Left ventricle myocardium inferior (tissue), 1 donor: Measurements from ENCODE around the gene PPP1R9A. TPM values are rescaled to one million over a fixed set of nuclear protein-coding genes. Genes with fewer than 3 reads are reported as not detected.

Experiments
- DNase-seq: peaks from one replicate; pipeline ENCODE4 v3.0.0-alpha.2; 2020
- H3K27ac ChIP-seq: fragments of 200-600 bp; replicated peaks from 2 replicates; pipeline ENCODE4 v1.8.0; 2021
- H3K27me3 ChIP-seq: fragments of 200-600 bp; 2 replicates; pipeline ENCODE4 v1.8.0; 2021; ENCODE audit warnings: low read depth
- H3K36me3 ChIP-seq: fragments of 200-600 bp; 2 replicates; pipeline ENCODE4 v1.8.0; 2021
- H3K4me1 ChIP-seq: fragments of 200-600 bp; 2 replicates; pipeline ENCODE4 v1.8.0; 2021
- H3K4me3 ChIP-seq: fragments of 200-600 bp; 2 replicates; pipeline ENCODE4 v1.8.0; 2021; ENCODE audit warnings: mild to moderate bottlenecking, moderate library complexity
- H3K9me3 ChIP-seq: fragments of 200-600 bp; replicated peaks from 2 replicates; pipeline ENCODE4 v1.8.0; 2021
- intact Hi-C: fragments of 100-400 bp; cut with micrococcal nuclease; formaldehyde crosslinking; loops from one replicate; pipeline ENCODE4 v1.11.0; 2022
- total RNA-seq: library from RNA; stranded (reverse); fragmentation: NEBNext Ultra II Directional; extraction: Animal tissue kit (Norgen Biotek cat#: 25700); gene quantifications from one replicate; pipeline ENCODE4 v1.2.1, GENCODE V29; 2021
- TF ChIP-seq, protein P1 (sequence below): fragments of 200-600 bp; IDR thresholded peaks from 2 replicates; pipeline ENCODE4 v1.8.0; 2021; ENCODE audit warnings: antibody characterized with exemption, mild to moderate bottlenecking, borderline replicate concordance
- donor health status: DM: no; HTN: yes; CAD: no; lungs with severe emphysema.

The PPP1R9A gene
- total RNA-seq, 1 donor from 2014 or later = 27.6 TPM

- Histone ChIP-seq H3K4me3 (no peak overlapping the region), H3K9me3 (no peaks in the 10 kb centered on the region), H3K4me1 (peaks cover 1% of the 10 kb centered on the region), H3K27me3 (no peaks in the 10 kb centered on the region), H3K27ac (no peak overlapping the region), H3K36me3 (no peaks in the 10 kb centered on the region)
- DNase-seq = no peak
- TF ChIP-seq, protein P1, sequence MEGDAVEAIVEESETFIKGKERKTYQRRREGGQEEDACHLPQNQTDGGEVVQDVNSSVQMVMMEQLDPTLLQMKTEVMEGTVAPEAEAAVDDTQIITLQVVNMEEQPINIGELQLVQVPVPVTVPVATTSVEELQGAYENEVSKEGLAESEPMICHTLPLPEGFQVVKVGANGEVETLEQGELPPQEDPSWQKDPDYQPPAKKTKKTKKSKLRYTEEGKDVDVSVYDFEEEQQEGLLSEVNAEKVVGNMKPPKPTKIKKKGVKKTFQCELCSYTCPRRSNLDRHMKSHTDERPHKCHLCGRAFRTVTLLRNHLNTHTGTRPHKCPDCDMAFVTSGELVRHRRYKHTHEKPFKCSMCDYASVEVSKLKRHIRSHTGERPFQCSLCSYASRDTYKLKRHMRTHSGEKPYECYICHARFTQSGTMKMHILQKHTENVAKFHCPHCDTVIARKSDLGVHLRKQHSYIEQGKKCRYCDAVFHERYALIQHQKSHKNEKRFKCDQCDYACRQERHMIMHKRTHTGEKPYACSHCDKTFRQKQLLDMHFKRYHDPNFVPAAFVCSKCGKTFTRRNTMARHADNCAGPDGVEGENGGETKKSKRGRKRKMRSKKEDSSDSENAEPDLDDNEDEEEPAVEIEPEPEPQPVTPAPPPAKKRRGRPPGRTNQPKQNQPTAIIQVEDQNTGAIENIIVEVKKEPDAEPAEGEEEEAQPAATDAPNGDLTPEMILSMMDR = no peak
- intact Hi-C loops = no loop called here
These were observed 145.2 kb downstream of the PPP1R9A start for GRCh38 chr7:95052566-95053094.

DNA sequence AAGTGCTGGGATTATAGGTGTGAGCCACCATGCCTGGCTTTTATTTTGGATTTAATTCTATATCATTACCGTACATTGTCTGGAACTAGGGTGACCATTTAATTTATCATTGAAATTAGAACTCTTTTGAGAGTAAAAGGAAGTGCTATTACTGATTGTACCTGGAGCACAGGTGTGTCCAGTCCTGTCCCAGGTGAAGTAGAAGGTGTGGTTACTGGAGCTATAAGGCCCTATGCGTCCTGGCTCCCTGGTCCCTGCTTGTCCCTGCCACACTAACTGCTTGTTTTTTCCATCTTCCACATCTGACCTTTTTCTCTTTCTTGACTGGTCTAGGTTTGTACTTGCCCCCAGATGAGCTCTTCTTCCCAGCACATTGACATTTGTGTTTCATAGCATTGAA, 147.0 kb downstream of the PPP1R9A start:
- Histone ChIP-seq H3K4me3 (no peak overlapping the region), H3K27me3 (no peaks in the 10 kb centered on the region), H3K36me3 (no peaks in the 10 kb centered on the region), H3K27ac (no peak overlapping the region), H3K4me1 (peaks cover 2% of the 10 kb centered on the region), H3K9me3 (no peaks in the 10 kb centered on the region)
- TF ChIP-seq, protein P1 = no peak
- no peak for DNase-seq
- intact Hi-C loops = no loop called here

DNA sequence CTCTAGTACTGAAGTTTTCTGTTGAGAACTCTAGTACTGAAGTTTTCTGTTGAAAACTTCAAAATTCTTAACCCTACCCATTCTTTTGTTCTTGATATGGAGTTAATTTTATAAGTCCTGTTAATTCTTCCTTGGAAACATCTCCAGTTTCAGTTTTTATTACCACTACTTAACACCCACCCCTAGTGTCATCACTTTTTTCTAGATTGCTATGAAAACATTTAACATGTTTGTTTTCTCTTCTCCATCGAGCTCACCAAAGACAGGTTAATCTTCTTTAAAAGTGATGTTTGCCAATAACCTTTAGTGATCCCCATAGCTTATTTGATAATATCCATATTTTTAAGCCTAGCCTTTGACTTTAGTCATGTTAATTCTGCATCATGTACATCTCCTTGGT, 147.9 kb downstream of the PPP1R9A start:
- Histone ChIP-seq H3K4me3 (no peak overlapping the region), H3K27ac (no peak overlapping the region), H3K4me1 (peaks cover 6% of the 10 kb centered on the region), H3K36me3 (no peaks in the 10 kb centered on the region), H3K27me3 (no peaks in the 10 kb centered on the region), H3K9me3 (no peaks in the 10 kb centered on the region)
- no peak for DNase-seq
- intact Hi-C loops = no loop called here
- TF ChIP-seq, protein P1 = no peak

GRCh38 chr7:95056107-95056739, 148.8 kb downstream of the PPP1R9A start:
- Histone ChIP-seq H3K9me3 (no peaks in the 10 kb centered on the region), H3K27ac (no peak overlapping the region), H3K27me3 (no peaks in the 10 kb centered on the region), H3K4me1 (peaks cover 6% of the 10 kb centered on the region), H3K36me3 (no peaks in the 10 kb centered on the region), H3K4me3 (no peak overlapping the region)
- TF ChIP-seq, protein P1 = no peak
- DNase-seq = no peak
- intact Hi-C loops = no loop called here

GRCh38 chr7:95056901-95057300, 149.5 kb downstream of the PPP1R9A start:
- H3K4me3 ChIP-seq = no peak overlapping the region
- no peak for DNase-seq
- no peak overlapping the region for H3K27ac ChIP-seq
- peaks cover 6% of the 10 kb centered on the region for H3K4me1 ChIP-seq
- H3K9me3 ChIP-seq = no peaks in the 10 kb centered on the region
- no peaks in the 10 kb centered on the region for H3K27me3 ChIP-seq
- H3K36me3 ChIP-seq = no peaks in the 10 kb centered on the region
- intact Hi-C loops = no loop called here
- TF ChIP-seq, protein P1 = no peak
